ENCODE results near the gene CACNA2D4.

CACNA2D4 gene

GRCh38 chr12:1835211-1836131 lies 83.0 kb downstream of the CACNA2D4 start:
- no peaks in the 10 kb centered on the region for H3K9me3 ChIP-seq (ENCODE audit: control insufficient read depth in 5 of 5, low read length in 5 of 5)
- H3K9ac ChIP-seq (ENCODE audit: low read length in 5 of 5) = no peak overlapping the region
- peaks cover 0 to 2% (median 0%) of the 10 kb centered on the region in 5 donors for H3K4me1 ChIP-seq (ENCODE audit: control insufficient read depth in 5 of 5, insufficient read depth in 5 of 5, low read length in 5 of 5)
- H3K4me3 ChIP-seq (ENCODE audit: low read depth in 1 of 5, low read length in 5 of 5) = no peak overlapping the region
- H3K27me3 ChIP-seq (ENCODE audit: control insufficient read depth in 5 of 5, insufficient read depth in 4 of 5, low read length in 5 of 5) = peaks cover 12 to 34% (median 30%) of the 10 kb centered on the region in 5 donors
- no peak overlapping the region for H3K27ac ChIP-seq (ENCODE audit: low read depth, low read length)
- no peaks in the 10 kb centered on the region for H3K36me3 ChIP-seq (ENCODE audit: control insufficient read depth in 5 of 5, insufficient read depth in 5 of 5, low read length in 5 of 5)

GRCh38 chr12:1834186-1834925 lies 84.1 kb downstream of the CACNA2D4 start:
- Histone ChIP-seq H3K27ac (ENCODE audit: low read depth, low read length) (no peak overlapping the region), H3K4me3 (ENCODE audit: low read depth in 1 of 5, low read length in 5 of 5) (no peak overlapping the region), H3K9ac (ENCODE audit: low read length in 5 of 5) (no peak overlapping the region), H3K27me3 (ENCODE audit: control insufficient read depth in 5 of 5, insufficient read depth in 4 of 5, low read length in 5 of 5) (peaks cover 12 to 37% (median 33%) of the 10 kb centered on the region in 5 donors), H3K9me3 (ENCODE audit: control insufficient read depth in 5 of 5, low read length in 5 of 5) (no peaks in the 10 kb centered on the region), H3K4me1 (ENCODE audit: control insufficient read depth in 5 of 5, insufficient read depth in 5 of 5, low read length in 5 of 5) (peaks cover 0 to 2% (median 0%) of the 10 kb centered on the region in 5 donors), H3K36me3 (ENCODE audit: control insufficient read depth in 5 of 5, insufficient read depth in 5 of 5, low read length in 5 of 5) (no peaks in the 10 kb centered on the region)

- Histone ChIP-seq H3K36me3 (ENCODE audit: control insufficient read depth in 5 of 5, insufficient read depth in 5 of 5, low read length in 5 of 5) (no peaks in the 10 kb centered on the region), H3K27me3 (ENCODE audit: control insufficient read depth in 5 of 5, insufficient read depth in 4 of 5, low read length in 5 of 5) (peaks cover 12 to 44% (median 36%) of the 10 kb centered on the region in 5 donors), H3K27ac (ENCODE audit: low read depth, low read length) (no peak overlapping the region), H3K9ac (ENCODE audit: low read length in 5 of 5) (no peak overlapping the region), H3K9me3 (ENCODE audit: control insufficient read depth in 5 of 5, low read length in 5 of 5) (no peaks in the 10 kb centered on the region), H3K4me1 (ENCODE audit: control insufficient read depth in 5 of 5, insufficient read depth in 5 of 5, low read length in 5 of 5) (peaks cover 0 to 2% (median 0%) of the 10 kb centered on the region in 5 donors), H3K4me3 (ENCODE audit: low read depth in 1 of 5, low read length in 5 of 5) (no peak overlapping the region)
Observed at GRCh38 chr12:1833596-1834028, 84.8 kb downstream of the CACNA2D4 start.

GRCh38 chr12:1832801-1833595 lies 85.5 kb downstream of the CACNA2D4 start:
- Histone ChIP-seq H3K9ac (ENCODE audit: low read length in 5 of 5) (no peak overlapping the region), H3K27ac (ENCODE audit: low read depth, low read length) (no peak overlapping the region), H3K4me1 (ENCODE audit: control insufficient read depth in 5 of 5, insufficient read depth in 5 of 5, low read length in 5 of 5) (peaks cover 0 to 2% (median 0%) of the 10 kb centered on the region in 5 donors), H3K9me3 (ENCODE audit: control insufficient read depth in 5 of 5, low read length in 5 of 5) (no peaks in the 10 kb centered on the region), H3K27me3 (ENCODE audit: control insufficient read depth in 5 of 5, insufficient read depth in 4 of 5, low read length in 5 of 5) (peaks cover 12 to 44% (median 41%) of the 10 kb centered on the region in 5 donors), H3K4me3 (ENCODE audit: low read depth in 1 of 5, low read length in 5 of 5) (no peak overlapping the region), H3K36me3 (ENCODE audit: control insufficient read depth in 5 of 5, insufficient read depth in 5 of 5, low read length in 5 of 5) (no peaks in the 10 kb centered on the region)

- Histone ChIP-seq H3K9ac (ENCODE audit: low read length in 5 of 5) (no peak overlapping the region), H3K36me3 (ENCODE audit: control insufficient read depth in 5 of 5, insufficient read depth in 5 of 5, low read length in 5 of 5) (no peaks in the 10 kb centered on the region), H3K4me1 (ENCODE audit: control insufficient read depth in 5 of 5, insufficient read depth in 5 of 5, low read length in 5 of 5) (peaks cover 0 to 2% (median 0%) of the 10 kb centered on the region in 5 donors), H3K9me3 (ENCODE audit: control insufficient read depth in 5 of 5, low read length in 5 of 5) (no peaks in the 10 kb centered on the region), H3K27ac (ENCODE audit: low read depth, low read length) (no peak overlapping the region), H3K4me3 (ENCODE audit: low read depth in 1 of 5, low read length in 5 of 5) (no peak overlapping the region), H3K27me3 (ENCODE audit: control insufficient read depth in 5 of 5, insufficient read depth in 4 of 5, low read length in 5 of 5) (peaks cover 17 to 50% (median 46%) of the 10 kb centered on the region in 5 donors)
Observed at GRCh38 chr12:1830981-1831963, 87.2 kb downstream of the CACNA2D4 start.

- Histone ChIP-seq H3K27ac (ENCODE audit: low read depth, low read length) (no peak overlapping the region), H3K27me3 (ENCODE audit: control insufficient read depth in 5 of 5, insufficient read depth in 4 of 5, low read length in 5 of 5) (peaks cover 17 to 52% (median 46%) of the 10 kb centered on the region in 5 donors), H3K9ac (ENCODE audit: low read length in 5 of 5) (no peak overlapping the region)
Observed at GRCh38 chr12:1830401-1830845, 88.0 kb downstream of the CACNA2D4 start.

GRCh38 chr12:1829306-1829900 lies 89.0 kb downstream of the CACNA2D4 start:
- Histone ChIP-seq H3K4me3 (ENCODE audit: low read depth in 1 of 5, low read length in 5 of 5) (no peak overlapping the region), H3K36me3 (ENCODE audit: control insufficient read depth in 5 of 5, insufficient read depth in 5 of 5, low read length in 5 of 5) (no peaks in the 10 kb centered on the region), H3K9ac (ENCODE audit: low read length in 5 of 5) (no peak overlapping the region), H3K27ac (ENCODE audit: low read depth, low read length) (no peak overlapping the region), H3K27me3 (ENCODE audit: control insufficient read depth in 5 of 5, insufficient read depth in 4 of 5, low read length in 5 of 5) (peaks cover 17 to 53% (median 44%) of the 10 kb centered on the region in 5 donors), H3K9me3 (ENCODE audit: control insufficient read depth in 5 of 5, low read length in 5 of 5) (no peaks in the 10 kb centered on the region), H3K4me1 (ENCODE audit: control insufficient read depth in 5 of 5, insufficient read depth in 5 of 5, low read length in 5 of 5) (peaks cover 0 to 2% (median 0%) of the 10 kb centered on the region in 5 donors)

More at GRCh38 chr12:1830401-1830845, 88.0 kb downstream of the CACNA2D4 start:
- peaks cover 0 to 2% (median 0%) of the 10 kb centered on the region in 5 donors for H3K4me1 ChIP-seq (ENCODE audit: control insufficient read depth in 5 of 5, insufficient read depth in 5 of 5, low read length in 5 of 5)
- H3K36me3 ChIP-seq (ENCODE audit: control insufficient read depth in 5 of 5, insufficient read depth in 5 of 5, low read length in 5 of 5) = no peaks in the 10 kb centered on the region
- H3K9me3 ChIP-seq (ENCODE audit: control insufficient read depth in 5 of 5, low read length in 5 of 5) = no peaks in the 10 kb centered on the region
- no peak overlapping the region for H3K4me3 ChIP-seq (ENCODE audit: low read depth in 1 of 5, low read length in 5 of 5)

- H3K27me3 ChIP-seq (ENCODE audit: control insufficient read depth in 5 of 5, insufficient read depth in 4 of 5, low read length in 5 of 5) = peaks cover 17 to 51% (median 43%) of the 10 kb centered on the region in 5 donors
- H3K36me3 ChIP-seq (ENCODE audit: control insufficient read depth in 5 of 5, insufficient read depth in 5 of 5, low read length in 5 of 5) = no peaks in the 10 kb centered on the region
- H3K9me3 ChIP-seq (ENCODE audit: control insufficient read depth in 5 of 5, low read length in 5 of 5) = no peaks in the 10 kb centered on the region
- H3K27ac ChIP-seq (ENCODE audit: low read depth, low read length) = no peak overlapping the region
- no peak overlapping the region for H3K4me3 ChIP-seq (ENCODE audit: low read depth in 1 of 5, low read length in 5 of 5)
- no peak overlapping the region for H3K9ac ChIP-seq (ENCODE audit: low read length in 5 of 5)
- peaks cover 0 to 2% (median 0%) of the 10 kb centered on the region in 5 donors for H3K4me1 ChIP-seq (ENCODE audit: control insufficient read depth in 5 of 5, insufficient read depth in 5 of 5, low read length in 5 of 5)
Observed at GRCh38 chr12:1828856-1829255, 89.6 kb downstream of the CACNA2D4 start.
